ENCODE results near the gene INSYN2B.

The INSYN2B gene

DNA sequence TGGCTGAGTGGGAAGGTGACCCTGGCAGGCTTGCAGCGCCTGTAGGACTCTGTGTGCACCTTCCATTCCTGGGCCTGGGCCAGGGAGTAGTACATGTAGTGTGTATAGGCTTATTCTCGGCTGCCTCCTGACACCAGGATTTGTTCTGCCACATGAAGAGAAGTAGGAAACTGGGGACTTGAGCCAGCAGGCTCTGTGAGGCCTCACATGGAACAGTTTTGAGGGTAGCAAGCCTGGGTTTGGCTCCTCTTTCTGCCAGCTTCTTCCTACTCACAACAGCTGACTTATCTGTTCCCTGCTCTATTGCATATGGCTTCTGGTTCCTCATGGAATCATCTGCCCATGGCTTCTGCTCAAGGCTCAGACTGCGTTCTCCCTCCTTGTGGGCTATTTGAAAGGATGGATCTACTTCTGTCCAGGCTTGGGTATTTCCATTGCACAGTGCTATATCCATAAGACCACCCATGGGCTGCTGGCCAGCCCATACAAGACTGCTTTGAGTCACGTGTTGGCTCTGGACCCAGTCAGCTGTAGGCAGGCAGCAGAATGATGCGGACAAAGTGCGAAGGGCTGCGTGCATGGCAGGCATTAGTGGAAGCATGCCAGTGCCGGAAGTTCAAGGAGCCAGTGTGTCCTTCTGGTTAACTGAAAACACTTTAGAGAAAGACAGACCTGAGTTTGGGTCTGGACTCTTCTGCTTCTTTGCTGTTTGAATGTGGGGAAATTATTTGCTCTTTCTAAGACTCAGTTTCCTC is 11.0 kb upstream of the INSYN2B start:
- no peak for TF ChIP-seq EZH2 (IDR thresholded peaks at IDR 0.05; ENCODE audit: borderline replicate concordance, low read length)
- TF ChIP-seq, protein P1, sequence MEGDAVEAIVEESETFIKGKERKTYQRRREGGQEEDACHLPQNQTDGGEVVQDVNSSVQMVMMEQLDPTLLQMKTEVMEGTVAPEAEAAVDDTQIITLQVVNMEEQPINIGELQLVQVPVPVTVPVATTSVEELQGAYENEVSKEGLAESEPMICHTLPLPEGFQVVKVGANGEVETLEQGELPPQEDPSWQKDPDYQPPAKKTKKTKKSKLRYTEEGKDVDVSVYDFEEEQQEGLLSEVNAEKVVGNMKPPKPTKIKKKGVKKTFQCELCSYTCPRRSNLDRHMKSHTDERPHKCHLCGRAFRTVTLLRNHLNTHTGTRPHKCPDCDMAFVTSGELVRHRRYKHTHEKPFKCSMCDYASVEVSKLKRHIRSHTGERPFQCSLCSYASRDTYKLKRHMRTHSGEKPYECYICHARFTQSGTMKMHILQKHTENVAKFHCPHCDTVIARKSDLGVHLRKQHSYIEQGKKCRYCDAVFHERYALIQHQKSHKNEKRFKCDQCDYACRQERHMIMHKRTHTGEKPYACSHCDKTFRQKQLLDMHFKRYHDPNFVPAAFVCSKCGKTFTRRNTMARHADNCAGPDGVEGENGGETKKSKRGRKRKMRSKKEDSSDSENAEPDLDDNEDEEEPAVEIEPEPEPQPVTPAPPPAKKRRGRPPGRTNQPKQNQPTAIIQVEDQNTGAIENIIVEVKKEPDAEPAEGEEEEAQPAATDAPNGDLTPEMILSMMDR (IDR thresholded peaks at IDR 0.05; ENCODE audit: low read length) = no peak
- no peaks in the 10 kb centered on the region for H3K9me2 ChIP-seq (ENCODE audit: low read depth, low read length)

DNA sequence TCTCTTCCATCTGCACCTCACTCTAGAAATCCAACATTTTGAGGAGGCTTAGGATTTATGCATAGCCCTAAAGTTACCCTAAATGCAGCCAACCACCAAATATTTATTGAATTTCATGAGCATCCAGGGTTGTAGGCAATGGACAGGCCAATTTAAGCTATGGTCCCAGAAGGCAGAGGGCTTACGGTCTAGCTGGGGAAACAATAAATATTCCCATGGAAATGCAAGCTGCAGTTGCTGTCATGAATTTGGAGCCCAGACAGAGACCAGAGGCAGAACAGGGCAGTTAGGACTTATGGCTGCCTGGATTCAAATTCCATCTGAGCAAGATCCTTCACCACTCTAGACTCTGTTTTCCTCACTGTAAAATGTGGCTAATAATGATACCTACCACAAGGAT is 9.1 kb upstream of the INSYN2B start:
- H3K4me2 ChIP-seq (ENCODE audit: low read length) = no peak overlapping the region
- no peak overlapping the region for H3K9ac ChIP-seq (ENCODE audit: low read length)
- no peak overlapping the region for H3K4me3 ChIP-seq (ENCODE audit: low read depth, low read length, poor library complexity, severe bottlenecking)
- no peaks in the 10 kb centered on the region for H3K4me1 ChIP-seq (ENCODE audit: insufficient read depth, low read length, severe bottlenecking)
- H3K79me2 ChIP-seq (ENCODE audit: insufficient read depth, low read length) = no peaks in the 10 kb centered on the region
- no peaks in the 10 kb centered on the region for H3F3A ChIP-seq (ENCODE audit: insufficient read depth, low read length)
- no peaks in the 10 kb centered on the region for H3K9me2 ChIP-seq (ENCODE audit: low read depth, low read length)
- no peaks in the 10 kb centered on the region for H3K27me3 ChIP-seq (ENCODE audit: insufficient read depth, low read length)
- H3K9me3 ChIP-seq (ENCODE audit: low read length) = no peaks in the 10 kb centered on the region
- no peak overlapping the region for H2AFZ ChIP-seq (ENCODE audit: low read length)
- peaks cover 56% of the 10 kb centered on the region; the same call in 1 of the 2 replicates for H3K36me3 ChIP-seq (ENCODE audit: insufficient read depth, low read length)
- TF ChIP-seq, protein P1 (IDR thresholded peaks at IDR 0.05; ENCODE audit: low read length) = no peak
- no peak for TF ChIP-seq EZH2 (IDR thresholded peaks at IDR 0.05; ENCODE audit: borderline replicate concordance, low read length)
- no peak overlapping the region for H3K27ac ChIP-seq (ENCODE audit: low read depth, low read length, poor library complexity, severe bottlenecking)
- H4K20me1 ChIP-seq (ENCODE audit: insufficient read depth, low read length) = no peaks in the 10 kb centered on the region

More for the DNA sequence above, 11.0 kb upstream of the INSYN2B start:
- no peak overlapping the region for H3K27ac ChIP-seq (ENCODE audit: low read depth, low read length, poor library complexity, severe bottlenecking)
- no peaks in the 10 kb centered on the region for H3K79me2 ChIP-seq (ENCODE audit: insufficient read depth, low read length)
- H2AFZ ChIP-seq (ENCODE audit: low read length) = no peak overlapping the region
- no peaks in the 10 kb centered on the region for H3K9me3 ChIP-seq (ENCODE audit: low read length)
- no peak overlapping the region for H3K9ac ChIP-seq (ENCODE audit: low read length)
- H4K20me1 ChIP-seq (ENCODE audit: insufficient read depth, low read length) = no peaks in the 10 kb centered on the region
- H3K4me3 ChIP-seq (ENCODE audit: low read depth, low read length, poor library complexity, severe bottlenecking) = no peak overlapping the region
- no peak overlapping the region for H3K4me2 ChIP-seq (ENCODE audit: low read length)
- peaks cover 62% of the 10 kb centered on the region for H3K36me3 ChIP-seq (ENCODE audit: insufficient read depth, low read length)
- no peaks in the 10 kb centered on the region for H3F3A ChIP-seq (ENCODE audit: insufficient read depth, low read length)
- H3K27me3 ChIP-seq (ENCODE audit: insufficient read depth, low read length) = no peaks in the 10 kb centered on the region
- no peaks in the 10 kb centered on the region for H3K4me1 ChIP-seq (ENCODE audit: insufficient read depth, low read length, severe bottlenecking)

DNA sequence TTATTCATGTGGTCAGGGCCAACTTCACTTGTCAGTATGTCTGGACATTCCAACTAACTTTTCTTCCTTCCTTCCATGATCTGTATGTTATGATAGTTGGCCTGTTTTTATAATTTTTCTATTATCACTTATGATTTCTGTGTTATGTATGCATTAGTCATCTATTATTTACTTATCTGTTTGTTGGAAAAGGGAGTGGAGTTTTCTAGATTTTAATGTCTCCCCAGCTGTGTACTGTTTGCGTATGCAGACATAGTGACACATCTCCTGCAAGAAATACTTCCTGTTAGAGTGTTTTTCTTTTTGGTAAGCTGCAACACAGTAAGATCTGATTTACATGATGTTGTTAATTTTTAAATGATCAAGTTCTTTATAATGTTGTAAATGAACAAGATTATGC is 8.7 kb upstream of the INSYN2B start:
- no peaks in the 10 kb centered on the region for H3K9me2 ChIP-seq (ENCODE audit: low read depth, low read length)
- H3K27ac ChIP-seq (ENCODE audit: low read depth, low read length, poor library complexity, severe bottlenecking) = no peak overlapping the region
- H3K27me3 ChIP-seq (ENCODE audit: insufficient read depth, low read length) = no peaks in the 10 kb centered on the region
- peaks cover 60% of the 10 kb centered on the region; the same call in 1 of the 2 replicates for H3K36me3 ChIP-seq (ENCODE audit: insufficient read depth, low read length)
- TF ChIP-seq EZH2 (IDR thresholded peaks at IDR 0.05; ENCODE audit: borderline replicate concordance, low read length) = no peak
- TF ChIP-seq, protein P1 (IDR thresholded peaks at IDR 0.05; ENCODE audit: low read length) = no peak
- no peaks in the 10 kb centered on the region for H3K79me2 ChIP-seq (ENCODE audit: insufficient read depth, low read length)
- no peak overlapping the region for H2AFZ ChIP-seq (ENCODE audit: low read length)
- no peaks in the 10 kb centered on the region for H3K9me3 ChIP-seq (ENCODE audit: low read length)
- no peak overlapping the region for H3K4me2 ChIP-seq (ENCODE audit: low read length)
- H4K20me1 ChIP-seq (ENCODE audit: insufficient read depth, low read length) = no peaks in the 10 kb centered on the region
- H3F3A ChIP-seq (ENCODE audit: insufficient read depth, low read length) = no peaks in the 10 kb centered on the region
- H3K9ac ChIP-seq (ENCODE audit: low read length) = no peak overlapping the region
- H3K4me1 ChIP-seq (ENCODE audit: insufficient read depth, low read length, severe bottlenecking) = no peaks in the 10 kb centered on the region
- H3K4me3 ChIP-seq (ENCODE audit: low read depth, low read length, poor library complexity, severe bottlenecking) = no peak overlapping the region

Data from OCI-LY1 (cell line).